Nephron (organoid): ENCODE data around the gene KDM4D.

Source experiments
- H3K27ac Mint-ChIP-seq, 3 experiments: 2 replicates each; pipeline ENCODE4 v1.8.0; 2020; ENCODE audit warnings: mixed read lengths in 3 of 3, mild to moderate bottlenecking in 2 of 3, moderate library complexity in 1 of 3
- H3K27me3 Mint-ChIP-seq: 2 replicates; pipeline ENCODE4 v1.8.0; 2021; ENCODE audit warnings: low read depth, mild to moderate bottlenecking, moderate library complexity, mixed read lengths
- H3K36me3 Mint-ChIP-seq: 2 replicates; pipeline ENCODE4 v1.8.0; 2020; ENCODE audit warnings: low read depth, mixed read lengths
- H3K4me1 Mint-ChIP-seq: 2 replicates; pipeline ENCODE4 v1.8.0; 2020; ENCODE audit warnings: mixed read lengths
- H3K4me3 Mint-ChIP-seq, 3 experiments: 2 replicates each; pipeline ENCODE4 v1.8.0; 2020; ENCODE audit warnings: mild to moderate bottlenecking in 3 of 3, mixed read lengths in 3 of 3, moderate library complexity in 2 of 3
- H3K9me3 Mint-ChIP-seq: 2 replicates; pipeline ENCODE4 v1.8.0; 2020; ENCODE audit warnings: mixed read lengths
- TF ChIP-seq, protein P1 (sequence below), 3 experiments: fragments of 200-600 bp; sonication (generic); IDR thresholded peaks; one replicate each; pipeline ENCODE4 v1.5.0; 2021; ENCODE audit warnings: antibody characterized with exemption in 3 of 3; ENCODE audit not compliant: unreplicated experiment in 3 of 3

Gene KDM4D

DNA sequence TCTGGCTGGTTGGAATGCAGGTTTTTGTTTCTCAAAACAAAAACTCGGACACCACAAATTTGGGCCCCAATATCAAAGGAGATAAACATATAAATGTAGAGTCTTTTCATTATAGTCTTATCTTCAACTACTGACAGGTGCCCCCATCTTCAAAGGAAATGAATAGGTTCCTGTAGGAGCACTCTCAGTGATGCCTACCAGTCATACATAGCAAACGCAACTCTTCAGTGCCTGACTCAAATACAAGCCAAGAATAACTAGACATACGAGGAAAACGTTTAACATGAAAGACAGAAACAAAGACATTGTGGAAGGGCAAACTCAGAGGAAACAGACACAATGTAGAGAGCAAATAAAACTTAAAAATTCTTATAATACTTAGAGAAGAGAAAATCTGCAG, 13.9 kb downstream of the KDM4D start:
- TF ChIP-seq, protein P1, sequence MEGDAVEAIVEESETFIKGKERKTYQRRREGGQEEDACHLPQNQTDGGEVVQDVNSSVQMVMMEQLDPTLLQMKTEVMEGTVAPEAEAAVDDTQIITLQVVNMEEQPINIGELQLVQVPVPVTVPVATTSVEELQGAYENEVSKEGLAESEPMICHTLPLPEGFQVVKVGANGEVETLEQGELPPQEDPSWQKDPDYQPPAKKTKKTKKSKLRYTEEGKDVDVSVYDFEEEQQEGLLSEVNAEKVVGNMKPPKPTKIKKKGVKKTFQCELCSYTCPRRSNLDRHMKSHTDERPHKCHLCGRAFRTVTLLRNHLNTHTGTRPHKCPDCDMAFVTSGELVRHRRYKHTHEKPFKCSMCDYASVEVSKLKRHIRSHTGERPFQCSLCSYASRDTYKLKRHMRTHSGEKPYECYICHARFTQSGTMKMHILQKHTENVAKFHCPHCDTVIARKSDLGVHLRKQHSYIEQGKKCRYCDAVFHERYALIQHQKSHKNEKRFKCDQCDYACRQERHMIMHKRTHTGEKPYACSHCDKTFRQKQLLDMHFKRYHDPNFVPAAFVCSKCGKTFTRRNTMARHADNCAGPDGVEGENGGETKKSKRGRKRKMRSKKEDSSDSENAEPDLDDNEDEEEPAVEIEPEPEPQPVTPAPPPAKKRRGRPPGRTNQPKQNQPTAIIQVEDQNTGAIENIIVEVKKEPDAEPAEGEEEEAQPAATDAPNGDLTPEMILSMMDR (IDR thresholded peaks at IDR 0.05; ENCODE audit: unreplicated experiment in 3 of 3), result no peak

GRCh38 chr11:94988748-94989147, 15.2 kb downstream of the KDM4D start:
- no peak overlapping the region for H3K4me3 Mint-ChIP-seq
- no peaks in the 10 kb centered on the region for H3K27me3 Mint-ChIP-seq
- no peaks in the 10 kb centered on the region for H3K4me1 Mint-ChIP-seq
- TF ChIP-seq, protein P1 (IDR thresholded peaks at IDR 0.05; ENCODE audit: unreplicated experiment in 3 of 3), result no peak
- H3K27ac Mint-ChIP-seq, result no peak overlapping the region
- H3K36me3 Mint-ChIP-seq, result no peaks in the 10 kb centered on the region
- H3K9me3 Mint-ChIP-seq, result no peaks in the 10 kb centered on the region

More for the DNA sequence above, 13.9 kb downstream of the KDM4D start:
- Mint-ChIP-seq H3K4me3 (no peak overlapping the region), H3K27me3 (no peaks in the 10 kb centered on the region), H3K36me3 (no peaks in the 10 kb centered on the region), H3K9me3 (no peaks in the 10 kb centered on the region), H3K4me1 (no peaks in the 10 kb centered on the region), H3K27ac (no peak overlapping the region)

DNA sequence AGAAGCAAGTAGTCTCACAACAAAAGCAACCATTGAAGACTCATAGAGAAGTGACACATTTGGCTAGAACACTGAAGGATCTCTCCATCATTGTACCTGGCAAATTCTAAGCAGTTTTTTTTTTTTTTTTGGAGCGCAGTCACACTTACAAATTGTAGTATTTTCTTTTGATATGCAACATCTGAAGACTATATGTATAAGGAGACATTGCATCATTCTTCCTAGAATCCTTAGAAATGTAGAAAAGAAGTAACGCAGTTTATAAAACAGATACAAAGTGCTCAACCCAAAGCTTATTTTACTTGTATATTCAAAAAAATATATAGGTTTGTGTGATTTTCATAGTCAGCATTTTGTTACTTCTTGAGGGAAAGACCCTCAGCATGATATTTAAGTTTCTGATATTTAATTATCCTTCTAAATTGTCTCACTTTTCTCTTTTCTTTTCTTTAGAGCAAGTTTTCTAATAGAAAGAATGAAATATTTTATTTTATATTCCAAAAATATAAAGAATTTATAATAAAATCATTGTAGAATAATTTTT, 20.0 kb downstream of the KDM4D start:
- TF ChIP-seq, protein P1 (IDR thresholded peaks at IDR 0.05; ENCODE audit: unreplicated experiment in 3 of 3), result no peak

GRCh38 chr11:94997437-94997836, 23.9 kb downstream of the KDM4D start:
- H3K27me3 Mint-ChIP-seq, result no peaks in the 10 kb centered on the region
- H3K9me3 Mint-ChIP-seq, result no peaks in the 10 kb centered on the region
- no peak overlapping the region for H3K4me3 Mint-ChIP-seq
- no peak overlapping the region for H3K27ac Mint-ChIP-seq
- TF ChIP-seq, protein P1 (IDR thresholded peaks at IDR 0.05; ENCODE audit: unreplicated experiment in 3 of 3), result no peak
- no peaks in the 10 kb centered on the region for H3K4me1 Mint-ChIP-seq
- H3K36me3 Mint-ChIP-seq, result peaks cover 8% of the 10 kb centered on the region

More for the DNA sequence above, 20.0 kb downstream of the KDM4D start:
- Mint-ChIP-seq H3K9me3 (no peaks in the 10 kb centered on the region), H3K4me1 (no peaks in the 10 kb centered on the region), H3K27ac (no peak overlapping the region), H3K27me3 (no peaks in the 10 kb centered on the region), H3K4me3 (no peak overlapping the region), H3K36me3 (no peaks in the 10 kb centered on the region)

- TF ChIP-seq, protein P1 (IDR thresholded peaks at IDR 0.05; ENCODE audit: unreplicated experiment in 3 of 3), result no peak
- H3K4me1 Mint-ChIP-seq, result no peaks in the 10 kb centered on the region
- no peaks in the 10 kb centered on the region for H3K9me3 Mint-ChIP-seq
- no peak overlapping the region for H3K4me3 Mint-ChIP-seq
- peaks cover 8% of the 10 kb centered on the region for H3K36me3 Mint-ChIP-seq
- H3K27ac Mint-ChIP-seq, result no peak overlapping the region
- no peaks in the 10 kb centered on the region for H3K27me3 Mint-ChIP-seq
Observed at GRCh38 chr11:94998285-94998684, 24.8 kb downstream of the KDM4D start.

- TF ChIP-seq, protein P1 (IDR thresholded peaks at IDR 0.05; ENCODE audit: unreplicated experiment in 3 of 3), result no peak
- H3K36me3 Mint-ChIP-seq, result peaks cover 8% of the 10 kb centered on the region
- H3K27ac Mint-ChIP-seq, result no peak overlapping the region
- H3K27me3 Mint-ChIP-seq, result peaks cover 4% of the 10 kb centered on the region
- no peaks in the 10 kb centered on the region for H3K4me1 Mint-ChIP-seq
- peaks cover 4% of the 10 kb centered on the region for H3K9me3 Mint-ChIP-seq
- H3K4me3 Mint-ChIP-seq, result no peak overlapping the region
Observed at GRCh38 chr11:95003716-95004115, 30.2 kb downstream of the KDM4D start.
